HCT116 (cell line): ENCODE results near the gene GRM8. TPM values are rescaled to one million over a fixed set of nuclear protein-coding genes. Genes with fewer than 3 reads are reported as not detected.

Experiments
- ATAC-seq: fragments of 200-7000 bp; cut with Tn5 transposase; 2 replicates; pipeline ENCODE4 v1.9.1; 2020; ENCODE audit warnings: mild to moderate bottlenecking, moderate library complexity
- BruUV-seq: library from RNA; stranded (reverse); fragments of 400-500 nt; replicated peaks from 2 replicates; lab custom pipeline; 2021; lab: Mats Ljungman, UMichigan
- CTCF ChIA-PET: fragments of 300-600 bp; sonication (Branson Sonifier 250); formaldehyde crosslinking; loops from one replicate; lab custom pipeline; 2021; ENCODE audit warnings: antibody characterized with exemption; lab: Charles Lee
- POLR2A ChIA-PET: fragments of 300-600, 350-600 bp; sonication (Branson Sonifier 250); formaldehyde crosslinking; loops from one replicate; lab custom pipeline; 2021; ENCODE audit warnings: antibody characterized with exemption; lab: Charles Lee
- RAD21 ChIA-PET, 2 experiments: fragments of 300-600 bp; sonication (Branson Sonifier 250); formaldehyde crosslinking; loops; one replicate each; lab custom pipeline; 2023; ENCODE audit warnings: low total read pairs in 2 of 2; ENCODE audit not compliant: uncharacterized antibody in 2 of 2, unreplicated experiment in 2 of 2, low non-redundant PET in 1 of 2; lab: Charles Lee
- DNase-seq: peaks from one replicate; pipeline ENCODE4 v3.0.0-alpha.2; 2010; ENCODE audit warnings: low read depth, low spot score
- H2AFZ ChIP-seq: fragments of 200-600 bp; shearing (Covaris generic), sonication (generic); 2 replicates; pipeline ENCODE4 v1.6.1; 2017; ENCODE audit warnings: low read depth, mixed run types, mixed read lengths, antibody characterized with exemption, low read length; ENCODE audit not compliant: poor library complexity, severe bottlenecking
- H3K27ac ChIP-seq: 2 replicates; pipeline ENCODE4 v1.5.1; 2012; ENCODE audit warnings: low read depth, low read length
- H3K27me3 ChIP-seq: fragments of 200-600 bp; sonication (generic); 2 replicates; pipeline ENCODE4 v1.6.1; 2016; ENCODE audit warnings: mixed run types, low read length, mixed read lengths; ENCODE audit not compliant: insufficient read depth
- H3K36me3 ChIP-seq, 2 experiments: fragments of 200-500 bp in 1 of 2; fragments of 200-600 bp in 1 of 2; sonication (Bioruptor generic) in 1 of 2; sonication (generic) in 1 of 2; 2 replicates each; pipeline versions ENCODE4 v1.5.1 to v1.6.1; 2014 to 2016; ENCODE audit warnings: low read length in 2 of 2, inconsistent platforms in 1 of 2, mixed read lengths in 1 of 2, mixed run types in 1 of 2; ENCODE audit not compliant: insufficient read depth in 2 of 2, control insufficient read depth in 1 of 2
- H3K4me1 ChIP-seq, 2 experiments: fragments of 200-600 bp in 1 of 2; sonication (generic) in 1 of 2; 2 replicates each; pipeline versions ENCODE4 v1.5.1 to v1.6.1; 2012 to 2017; ENCODE audit warnings: low read length in 2 of 2, inconsistent platforms in 1 of 2, mild to moderate bottlenecking in 1 of 2, mixed read lengths in 1 of 2, mixed run types in 1 of 2, moderate library complexity in 1 of 2; ENCODE audit not compliant: insufficient read depth in 2 of 2, control insufficient read depth in 1 of 2
- H3K4me2 ChIP-seq: fragments of 200-600 bp; sonication (generic); 2 replicates; pipeline ENCODE4 v1.6.1; 2017; ENCODE audit warnings: mixed run types, low read length, mixed read lengths
- H3K4me3 ChIP-seq, 2 experiments: fragments of 200-600 bp in 1 of 2; sonication (generic) in 1 of 2; replicated peaks in 1 of 2; 2 replicates each; pipeline ENCODE4 v1.5.1; 2011 to 2016; ENCODE audit warnings: low read length in 2 of 2, control low read depth in 1 of 2, low read depth in 1 of 2, mild to moderate bottlenecking in 1 of 2, mixed read lengths in 1 of 2, mixed run types in 1 of 2
- H3K79me2 ChIP-seq: fragments of 200-600 bp; sonication (generic); 2 replicates; pipeline ENCODE4 v1.6.1; 2017; ENCODE audit warnings: mild to moderate bottlenecking, mixed run types, low read length, moderate library complexity, mixed read lengths; ENCODE audit not compliant: insufficient read depth
- H3K9ac ChIP-seq: fragments of 200-600 bp; sonication (generic); 2 replicates; pipeline ENCODE4 v1.6.1; 2016; ENCODE audit warnings: low read length, mixed read lengths
- H3K9me2 ChIP-seq: fragments of 200-600 bp; sonication (generic), shearing (Covaris generic); 2 replicates; pipeline ENCODE4 v1.6.1; 2017; ENCODE audit warnings: mixed run types, mild to moderate bottlenecking, moderate library complexity; ENCODE audit not compliant: insufficient read depth
- H3K9me3 ChIP-seq, 2 experiments: fragments of 200-500 bp in 1 of 2; fragments of 200-600 bp in 1 of 2; sonication (Bioruptor generic) in 1 of 2; sonication (generic) in 1 of 2; 2 replicates each; pipeline ENCODE4 v1.6.1; 2014 to 2017; ENCODE audit warnings: low read length in 2 of 2, mixed read lengths in 2 of 2, inconsistent platforms in 1 of 2, low read depth in 1 of 2, mild to moderate bottlenecking in 1 of 2, mixed run types in 1 of 2, moderate library complexity in 1 of 2; ENCODE audit not compliant: control insufficient read depth in 1 of 2, insufficient read depth in 1 of 2
- H4K20me1 ChIP-seq: fragments of 200-600 bp; sonication (generic), shearing (Covaris generic); 2 replicates; pipeline ENCODE4 v1.6.1; 2017; ENCODE audit warnings: mixed run types, mild to moderate bottlenecking, moderate library complexity; ENCODE audit not compliant: insufficient read depth
- EGR1 ChIP-seq: IDR thresholded peaks from 2 replicates; pipeline ENCODE4 v1.6.1; 2012; ENCODE audit warnings: low read depth
- ELF1 ChIP-seq: IDR thresholded peaks from 2 replicates; pipeline ENCODE4 v1.6.1; 2012; ENCODE audit warnings: low read depth, borderline replicate concordance
- EZH2 ChIP-seq: fragments of 200-600 bp; sonication (generic); IDR thresholded peaks from 2 replicates; pipeline ENCODE4 v1.6.1; 2017; ENCODE audit warnings: antibody characterized with exemption, mixed run types
- EZH2phosphoT487 ChIP-seq: fragments of 200-600 bp; IDR thresholded peaks from 2 replicates; pipeline ENCODE4 v1.6.1; 2018; ENCODE audit warnings: antibody characterized with exemption, borderline replicate concordance
- FOSL1 ChIP-seq: IDR thresholded peaks from 2 replicates; pipeline ENCODE4 v1.6.1; 2012; ENCODE audit warnings: low read depth
- JUND ChIP-seq: IDR thresholded peaks from 2 replicates; pipeline ENCODE4 v1.6.1; 2012
- MAX ChIP-seq: IDR thresholded peaks from 2 replicates; pipeline ENCODE4 v1.6.1; 2012
- POLR2A ChIP-seq: IDR thresholded peaks from 2 replicates; pipeline ENCODE4 v1.7.0; 2011; ENCODE audit warnings: borderline replicate concordance; ENCODE audit not compliant: insufficient read depth, insufficient read length; ENCODE audit errors: extremely low read depth
- POLR2AphosphoS5 ChIP-seq: IDR thresholded peaks from 2 replicates; pipeline ENCODE4 v1.6.1; 2011; ENCODE audit warnings: mild to moderate bottlenecking, low read depth, low read length, moderate library complexity
- RAD21 ChIP-seq: IDR thresholded peaks from 2 replicates; pipeline ENCODE4 v1.6.1; 2012; ENCODE audit warnings: low read depth, mild to moderate bottlenecking
- SIN3A ChIP-seq: IDR thresholded peaks from 2 replicates; pipeline ENCODE4 v1.6.1; 2012; ENCODE audit warnings: low read depth
- SRF ChIP-seq: IDR thresholded peaks from 2 replicates; pipeline ENCODE4 v1.6.1; 2012; ENCODE audit warnings: low read depth
- YY1 ChIP-seq: IDR thresholded peaks from 2 replicates; pipeline ENCODE4 v1.6.1; 2011; ENCODE audit warnings: low read length, low read depth, moderate library complexity, mild to moderate bottlenecking; ENCODE audit not compliant: insufficient replicate concordance; ENCODE audit errors: extremely low read depth
- ZFX ChIP-seq: fragments of 450-650 bp; IDR thresholded peaks from 2 replicates; pipeline ENCODE4 v1.6.1; 2017
- intact Hi-C: fragments of 100-400 bp; cut with micrococcal nuclease; formaldehyde crosslinking; loops from 2 replicates; pipeline ENCODE4 v1.10.0; 2022
- total RNA-seq: library from RNA; stranded (reverse); gene quantifications from one replicate; pipeline ENCODE4 v1.2.1, GENCODE V29; 2021; ENCODE audit not compliant: unreplicated experiment
- TF ChIP-seq, protein P1 (sequence below), 3 experiments: fragments of 200-600 bp in 1 of 3; sonication (generic) in 1 of 3; IDR thresholded peaks in 2 of 3; conservative IDR thresholded peaks in 1 of 3; 2 replicates each; pipeline ENCODE4 v1.5.1; 2012 to 2017; ENCODE audit warnings: low read depth in 2 of 3, low read length in 2 of 3, antibody characterized with exemption in 1 of 3, borderline replicate concordance in 1 of 3, control low read depth in 1 of 3, mild to moderate bottlenecking in 1 of 3, mixed read lengths in 1 of 3, mixed run types in 1 of 3, moderate library complexity in 1 of 3; ENCODE audit not compliant: insufficient read depth in 1 of 3
- TF ChIP-seq, protein P2 (sequence below): IDR thresholded peaks from 2 replicates; pipeline ENCODE4 v1.6.1; 2012; ENCODE audit warnings: low read depth

Gene GRM8
- total RNA-seq, 1 experiment from 2014 or later, result 0.05 TPM

DNA sequence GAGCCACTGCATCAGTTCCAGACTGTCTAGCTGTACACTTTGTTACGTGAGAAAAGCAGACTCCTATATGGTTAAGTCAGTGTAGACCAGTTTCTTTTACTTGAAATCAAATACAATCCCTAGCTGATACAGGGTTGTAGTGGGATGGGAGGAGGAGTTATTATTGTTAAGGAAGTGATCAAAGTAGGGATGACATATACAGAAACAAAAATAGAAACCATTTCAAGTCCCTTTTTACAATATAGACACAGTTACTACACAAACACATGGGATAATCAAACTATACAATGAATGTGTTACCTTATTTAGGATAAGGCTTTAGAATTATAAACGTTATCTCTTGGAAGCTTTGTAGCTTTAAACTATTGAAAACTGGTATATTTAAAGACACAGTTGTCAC, 233.9 kb downstream of the GRM8 start:
- Histone ChIP-seq H3K79me2 (no peaks in the 10 kb centered on the region), H3K27me3 (0 out of 2 replicates have a peak, but pooled peaks cover 6% of the 10 kb centered on the region), H3K36me3 (no peaks in the 10 kb centered on the region), H3K9ac (no peak overlapping the region), H2AFZ (no peak overlapping the region), H3K9me2 (no peaks in the 10 kb centered on the region), H3K4me2 (no peak overlapping the region), H3K9me3 (no peaks in the 10 kb centered on the region), H4K20me1 (no peaks in the 10 kb centered on the region), H3K4me1 (no peaks in the 10 kb centered on the region), H3K27ac (no peak overlapping the region), H3K4me3 (no peak overlapping the region)
- RAD21 ChIA-PET, result no interaction called here
- DNase-seq, result no peak
- TF ChIP-seq POLR2AphosphoS5, result no peak
- TF ChIP-seq RAD21, result no peak
- TF ChIP-seq POLR2A, result no peak
- no peak for TF ChIP-seq ELF1
- TF ChIP-seq EGR1, result no peak
- no peak for TF ChIP-seq EZH2
- no peak for TF ChIP-seq YY1
- no peak for TF ChIP-seq MAX
- no peak for TF ChIP-seq SIN3A
- no peak for TF ChIP-seq FOSL1
- intact Hi-C loops, result no loop called here
- no peak for ATAC-seq
- POLR2A ChIA-PET, result no interaction called here
- CTCF ChIA-PET, result no interaction called here
- no TSS peak for BruUV-seq

- ChIA-PET CTCF (no interaction called here), POLR2A (no interaction called here), RAD21 (no interaction called here)
- no TSS peak for BruUV-seq
- no peaks in the 10 kb centered on the region for H4K20me1 ChIP-seq
- no peak overlapping the region for H3K9ac ChIP-seq
- intact Hi-C loops, result no loop called here
- H2AFZ ChIP-seq, result no peak overlapping the region
- DNase-seq (no peak), ATAC-seq (no peak)
- H3K9me3 ChIP-seq, result no peaks in the 10 kb centered on the region
- no peak overlapping the region for H3K4me2 ChIP-seq
- H3K4me1 ChIP-seq, result no peaks in the 10 kb centered on the region
- no peak overlapping the region for H3K4me3 ChIP-seq
- no peaks in the 10 kb centered on the region for H3K9me2 ChIP-seq
- no peaks in the 10 kb centered on the region for H3K79me2 ChIP-seq
- H3K27me3 ChIP-seq, result 0 out of 2 replicates have a peak, but pooled peaks cover 6% of the 10 kb centered on the region
- no peaks in the 10 kb centered on the region for H3K36me3 ChIP-seq
- H3K27ac ChIP-seq, result no peak overlapping the region
- no peak for TF ChIP-seq ZFX
- TF ChIP-seq MAX, result no peak
- no peak for TF ChIP-seq YY1
- no peak for TF ChIP-seq EZH2phosphoT487
- TF ChIP-seq FOSL1, result no peak
- TF ChIP-seq ELF1, result no peak
- no peak for TF ChIP-seq JUND
- TF ChIP-seq, protein P1, sequence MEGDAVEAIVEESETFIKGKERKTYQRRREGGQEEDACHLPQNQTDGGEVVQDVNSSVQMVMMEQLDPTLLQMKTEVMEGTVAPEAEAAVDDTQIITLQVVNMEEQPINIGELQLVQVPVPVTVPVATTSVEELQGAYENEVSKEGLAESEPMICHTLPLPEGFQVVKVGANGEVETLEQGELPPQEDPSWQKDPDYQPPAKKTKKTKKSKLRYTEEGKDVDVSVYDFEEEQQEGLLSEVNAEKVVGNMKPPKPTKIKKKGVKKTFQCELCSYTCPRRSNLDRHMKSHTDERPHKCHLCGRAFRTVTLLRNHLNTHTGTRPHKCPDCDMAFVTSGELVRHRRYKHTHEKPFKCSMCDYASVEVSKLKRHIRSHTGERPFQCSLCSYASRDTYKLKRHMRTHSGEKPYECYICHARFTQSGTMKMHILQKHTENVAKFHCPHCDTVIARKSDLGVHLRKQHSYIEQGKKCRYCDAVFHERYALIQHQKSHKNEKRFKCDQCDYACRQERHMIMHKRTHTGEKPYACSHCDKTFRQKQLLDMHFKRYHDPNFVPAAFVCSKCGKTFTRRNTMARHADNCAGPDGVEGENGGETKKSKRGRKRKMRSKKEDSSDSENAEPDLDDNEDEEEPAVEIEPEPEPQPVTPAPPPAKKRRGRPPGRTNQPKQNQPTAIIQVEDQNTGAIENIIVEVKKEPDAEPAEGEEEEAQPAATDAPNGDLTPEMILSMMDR (IDR thresholded peaks at IDR 0.05 in 2 of 3, conservative IDR thresholded peaks at IDR 0.05 in 1 of 3; ENCODE audit: borderline replicate concordance in 1 of 3, insufficient read depth in 1 of 3, low read depth in 2 of 3, low read length in 2 of 3), result no peak
- TF ChIP-seq, protein P2, sequence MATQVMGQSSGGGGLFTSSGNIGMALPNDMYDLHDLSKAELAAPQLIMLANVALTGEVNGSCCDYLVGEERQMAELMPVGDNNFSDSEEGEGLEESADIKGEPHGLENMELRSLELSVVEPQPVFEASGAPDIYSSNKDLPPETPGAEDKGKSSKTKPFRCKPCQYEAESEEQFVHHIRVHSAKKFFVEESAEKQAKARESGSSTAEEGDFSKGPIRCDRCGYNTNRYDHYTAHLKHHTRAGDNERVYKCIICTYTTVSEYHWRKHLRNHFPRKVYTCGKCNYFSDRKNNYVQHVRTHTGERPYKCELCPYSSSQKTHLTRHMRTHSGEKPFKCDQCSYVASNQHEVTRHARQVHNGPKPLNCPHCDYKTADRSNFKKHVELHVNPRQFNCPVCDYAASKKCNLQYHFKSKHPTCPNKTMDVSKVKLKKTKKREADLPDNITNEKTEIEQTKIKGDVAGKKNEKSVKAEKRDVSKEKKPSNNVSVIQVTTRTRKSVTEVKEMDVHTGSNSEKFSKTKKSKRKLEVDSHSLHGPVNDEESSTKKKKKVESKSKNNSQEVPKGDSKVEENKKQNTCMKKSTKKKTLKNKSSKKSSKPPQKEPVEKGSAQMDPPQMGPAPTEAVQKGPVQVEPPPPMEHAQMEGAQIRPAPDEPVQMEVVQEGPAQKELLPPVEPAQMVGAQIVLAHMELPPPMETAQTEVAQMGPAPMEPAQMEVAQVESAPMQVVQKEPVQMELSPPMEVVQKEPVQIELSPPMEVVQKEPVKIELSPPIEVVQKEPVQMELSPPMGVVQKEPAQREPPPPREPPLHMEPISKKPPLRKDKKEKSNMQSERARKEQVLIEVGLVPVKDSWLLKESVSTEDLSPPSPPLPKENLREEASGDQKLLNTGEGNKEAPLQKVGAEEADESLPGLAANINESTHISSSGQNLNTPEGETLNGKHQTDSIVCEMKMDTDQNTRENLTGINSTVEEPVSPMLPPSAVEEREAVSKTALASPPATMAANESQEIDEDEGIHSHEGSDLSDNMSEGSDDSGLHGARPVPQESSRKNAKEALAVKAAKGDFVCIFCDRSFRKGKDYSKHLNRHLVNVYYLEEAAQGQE, result no peak
- TF ChIP-seq POLR2A, result no peak
- no peak for TF ChIP-seq SRF
- TF ChIP-seq POLR2AphosphoS5, result no peak
Observed at GRCh38 chr7:127017196-127017595, 235.5 kb downstream of the GRM8 start.
